ENCODE results near the gene SPOCD1. TPM values are rescaled to one million over a fixed set of nuclear protein-coding genes. Genes with fewer than 3 reads are reported as not detected.
"Not testable (repeated sequence)": the region's sequence is repeated elsewhere in the genome, so short reads cannot be mapped to it uniquely, and the experiment has no call there.

Gene SPOCD1
- total RNA-seq, 1 donor = 3.4 TPM

GRCh38 chr1:31837451-31838158 is 21.8 kb upstream of the SPOCD1 start:
- no peaks in the 10 kb centered on the region for H3K27me3 ChIP-seq (ENCODE audit: insufficient read depth, low read length)
- no peaks in the 10 kb centered on the region for H3K9me3 ChIP-seq (ENCODE audit: low read depth, low read length)
- H3K4me1 ChIP-seq (ENCODE audit: insufficient read depth, low read length) = peaks cover 5% of the 10 kb centered on the region
- no peak overlapping the region for H3K4me3 ChIP-seq (ENCODE audit: low read length)

- Histone ChIP-seq H3K9me3 (ENCODE audit: low read depth, low read length) (no peaks in the 10 kb centered on the region), H3K4me3 (ENCODE audit: low read length) (no peak overlapping the region), H3K4me1 (ENCODE audit: insufficient read depth, low read length) (peaks cover 5% of the 10 kb centered on the region), H3K27me3 (ENCODE audit: insufficient read depth, low read length) (no peaks in the 10 kb centered on the region)
These were observed 20.8 kb upstream of the SPOCD1 start for GRCh38 chr1:31836638-31837037.

DNA sequence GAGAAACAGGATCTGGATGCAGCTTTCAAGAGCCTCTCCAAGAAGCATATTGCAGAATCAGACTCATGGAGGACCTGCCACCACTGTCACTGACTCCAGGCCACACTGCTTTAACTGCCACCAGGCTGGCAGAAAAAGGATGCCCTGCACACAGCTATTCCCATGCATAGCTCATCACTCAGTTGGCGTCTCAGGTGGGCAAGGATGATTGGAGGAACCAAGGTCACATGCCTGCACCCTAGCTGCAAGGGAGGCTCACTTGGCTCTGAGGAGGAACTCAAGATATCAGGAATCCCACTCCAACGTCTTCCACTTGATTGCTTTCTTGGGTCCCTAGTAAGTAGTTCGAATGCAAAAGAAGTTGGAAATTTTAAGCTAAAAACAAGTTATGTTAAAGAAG is 19.6 kb upstream of the SPOCD1 start:
- Histone ChIP-seq H3K27me3 (ENCODE audit: insufficient read depth, low read length) (no peaks in the 10 kb centered on the region), H3K4me1 (ENCODE audit: insufficient read depth, low read length) (peaks cover 5% of the 10 kb centered on the region), H3K9me3 (ENCODE audit: low read depth, low read length) (no peaks in the 10 kb centered on the region), H3K4me3 (ENCODE audit: low read length) (no peak overlapping the region)

DNA sequence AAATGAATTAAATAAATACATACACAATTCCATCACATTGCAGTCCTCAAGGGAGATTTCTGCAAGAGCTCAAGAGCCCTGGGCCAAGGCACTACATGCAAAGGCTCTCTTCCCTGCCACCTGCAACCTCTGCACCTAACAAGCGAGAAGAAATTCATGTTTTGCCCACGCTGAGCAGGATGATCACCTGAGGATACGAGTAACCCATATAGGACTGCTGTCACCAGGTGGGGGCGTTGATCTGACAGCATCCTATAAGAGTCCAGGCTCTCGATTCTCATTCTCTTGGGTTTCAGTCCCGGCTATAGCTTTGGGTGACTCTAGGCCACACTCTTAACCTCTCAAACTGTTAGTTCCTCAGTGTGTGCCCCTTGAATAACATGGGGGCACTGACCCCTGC is 18.7 kb upstream of the SPOCD1 start:
- no peaks in the 10 kb centered on the region for H3K27me3 ChIP-seq (ENCODE audit: insufficient read depth, low read length)
- peaks cover 8% of the 10 kb centered on the region for H3K4me1 ChIP-seq (ENCODE audit: insufficient read depth, low read length)
- no peak overlapping the region for H3K4me3 ChIP-seq (ENCODE audit: low read length)
- H3K9me3 ChIP-seq (ENCODE audit: low read depth, low read length) = no peaks in the 10 kb centered on the region

- H3K9me3 ChIP-seq (ENCODE audit: low read depth, low read length) = no peaks in the 10 kb centered on the region
- H3K4me1 ChIP-seq (ENCODE audit: insufficient read depth, low read length) = peaks cover 31% of the 10 kb centered on the region
- H3K27me3 ChIP-seq (ENCODE audit: insufficient read depth, low read length) = no peaks in the 10 kb centered on the region
- H3K4me3 ChIP-seq (ENCODE audit: low read length) = no peak overlapping the region
These were observed 15.9 kb upstream of the SPOCD1 start for GRCh38 chr1:31831397-31832378.

- peaks cover 37% of the 10 kb centered on the region for H3K4me1 ChIP-seq (ENCODE audit: insufficient read depth, low read length)
- H3K9me3 ChIP-seq (ENCODE audit: low read depth, low read length) = no peaks in the 10 kb centered on the region
- no peaks in the 10 kb centered on the region for H3K27me3 ChIP-seq (ENCODE audit: insufficient read depth, low read length)
- no peak overlapping the region for H3K4me3 ChIP-seq (ENCODE audit: low read length)
These were observed 14.7 kb upstream of the SPOCD1 start for GRCh38 chr1:31830511-31830910.

- Histone ChIP-seq H3K4me3 (ENCODE audit: low read length) (no peak overlapping the region), H3K27me3 (ENCODE audit: insufficient read depth, low read length) (no peaks in the 10 kb centered on the region), H3K4me1 (ENCODE audit: insufficient read depth, low read length) (peaks cover 37% of the 10 kb centered on the region), H3K9me3 (ENCODE audit: low read depth, low read length) (no peaks in the 10 kb centered on the region)
These were observed 14.2 kb upstream of the SPOCD1 start for GRCh38 chr1:31830065-31830464.

DNA sequence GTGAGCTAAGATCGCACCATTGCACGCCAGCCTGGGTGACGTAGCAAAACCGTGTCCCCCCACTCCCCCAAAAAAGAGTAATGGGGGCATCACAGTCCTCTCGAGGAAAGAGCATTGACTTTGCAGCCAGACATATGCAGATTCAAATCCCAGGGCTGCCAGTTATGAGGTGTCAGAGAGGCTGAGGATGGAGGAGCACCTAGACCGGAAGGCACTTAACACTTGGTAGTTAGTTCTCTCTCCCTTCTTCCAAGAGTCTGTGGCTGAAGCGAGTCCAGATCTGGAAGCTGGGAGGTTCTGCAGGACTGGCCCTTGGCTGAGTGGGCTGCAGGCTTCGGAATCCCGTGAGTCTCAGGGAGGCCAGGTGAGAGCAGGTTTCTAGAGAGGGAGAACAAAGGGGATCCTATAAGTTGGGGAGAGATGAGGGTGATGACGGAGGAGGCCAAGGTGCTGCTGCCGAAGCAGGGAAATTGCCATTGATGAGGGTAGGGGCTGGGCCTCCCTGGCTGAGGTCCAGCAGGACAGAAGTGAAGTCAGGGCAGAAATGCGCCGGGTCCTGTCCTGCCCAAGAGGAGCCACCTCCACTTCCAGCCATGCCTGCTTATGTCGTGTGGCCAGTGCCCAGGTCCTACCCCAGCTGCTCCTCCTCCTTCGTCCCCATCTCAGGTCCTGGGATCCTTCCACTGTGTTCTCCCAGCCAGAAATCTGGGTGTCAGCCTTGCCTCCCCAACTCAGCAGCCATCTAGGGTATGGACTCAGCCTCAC is 13.3 kb upstream of the SPOCD1 start:
- peaks cover 37% of the 10 kb centered on the region for H3K4me1 ChIP-seq (ENCODE audit: insufficient read depth, low read length)
- no peak overlapping the region for H3K4me3 ChIP-seq (ENCODE audit: low read length)

GRCh38 chr1:31828341-31828740 is 12.5 kb upstream of the SPOCD1 start:
- no peak overlapping the region for H3K4me3 ChIP-seq (ENCODE audit: low read length)
- peaks cover 37% of the 10 kb centered on the region for H3K4me1 ChIP-seq (ENCODE audit: insufficient read depth, low read length)
- H3K9me3 ChIP-seq (ENCODE audit: low read depth, low read length) = no peaks in the 10 kb centered on the region
- H3K27me3 ChIP-seq (ENCODE audit: insufficient read depth, low read length) = no peaks in the 10 kb centered on the region

More for the DNA sequence above, 13.3 kb upstream of the SPOCD1 start:
- Histone ChIP-seq H3K9me3 (ENCODE audit: low read depth, low read length) (no peaks in the 10 kb centered on the region), H3K27me3 (ENCODE audit: insufficient read depth, low read length) (no peaks in the 10 kb centered on the region)

DNA sequence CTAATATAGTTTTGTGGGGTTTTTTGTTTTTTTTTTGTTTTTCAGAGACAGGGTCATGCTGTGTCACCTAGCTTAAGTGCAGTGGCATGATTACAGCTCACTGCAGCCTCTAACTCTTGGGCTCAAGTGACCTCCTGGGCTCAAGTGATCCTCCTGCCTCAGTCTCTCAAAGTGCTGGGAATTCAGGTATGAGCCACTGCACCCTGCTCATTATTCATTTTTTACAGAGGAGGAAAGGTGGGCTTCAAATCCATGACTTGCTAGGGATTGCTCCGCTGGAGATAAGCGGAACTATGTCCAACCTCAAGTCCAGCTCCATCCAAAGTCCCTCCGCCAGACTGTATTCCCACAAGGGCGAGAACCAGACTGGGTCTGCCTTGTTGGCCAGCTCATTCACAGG is 8.0 kb upstream of the SPOCD1 start:
- Histone ChIP-seq H3K4me3 (ENCODE audit: low read length) (no peak overlapping the region), H3K27me3 (ENCODE audit: insufficient read depth, low read length) (no peaks in the 10 kb centered on the region), H3K9me3 (ENCODE audit: low read depth, low read length) (no peaks in the 10 kb centered on the region), H3K4me1 (ENCODE audit: insufficient read depth, low read length) (peaks cover 27% of the 10 kb centered on the region)

DNA sequence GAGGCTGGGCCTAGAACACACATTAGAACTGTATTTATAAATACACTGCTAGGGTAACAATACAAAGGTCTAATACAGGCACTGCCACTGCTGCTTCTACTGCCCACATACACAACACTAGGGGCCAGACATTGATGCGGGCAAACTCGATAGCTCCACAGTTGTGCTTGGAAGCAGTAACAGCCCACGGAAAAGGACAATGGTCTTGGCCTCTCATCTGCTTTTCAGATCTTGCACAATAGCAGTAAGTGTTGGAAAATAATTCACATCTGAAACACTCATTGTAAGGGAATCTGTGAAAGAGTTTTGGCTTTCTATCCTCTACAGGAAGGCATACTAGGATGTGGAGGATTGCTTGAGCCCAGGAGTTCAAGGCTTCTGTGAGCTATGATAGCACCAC is 6.9 kb upstream of the SPOCD1 start:
- H3K4me1 ChIP-seq (ENCODE audit: insufficient read depth, low read length) = peaks cover 17% of the 10 kb centered on the region
- no peak overlapping the region for H3K4me3 ChIP-seq (ENCODE audit: low read length)
- H3K9me3 ChIP-seq (ENCODE audit: low read depth, low read length) = no peaks in the 10 kb centered on the region
- no peaks in the 10 kb centered on the region for H3K27me3 ChIP-seq (ENCODE audit: insufficient read depth, low read length)

GRCh38 chr1:31820196-31820595 is 4.4 kb upstream of the SPOCD1 start:
- not testable (repeated sequence) for H3K4me3 ChIP-seq (ENCODE audit: low read length); H3K4me1 ChIP-seq (ENCODE audit: insufficient read depth, low read length); H3K9me3 ChIP-seq (ENCODE audit: low read depth, low read length); H3K27me3 ChIP-seq (ENCODE audit: insufficient read depth, low read length)

- H3K9me3 ChIP-seq (ENCODE audit: low read depth, low read length) = no peaks in the 10 kb centered on the region
- H3K4me3 ChIP-seq (ENCODE audit: low read length) = no peak overlapping the region
- H3K27me3 ChIP-seq (ENCODE audit: insufficient read depth, low read length) = no peaks in the 10 kb centered on the region
- H3K4me1 ChIP-seq (ENCODE audit: insufficient read depth, low read length) = peaks cover 5% of the 10 kb centered on the region
These were observed 2.4 kb upstream of the SPOCD1 start for GRCh38 chr1:31818206-31818605.

DNA sequence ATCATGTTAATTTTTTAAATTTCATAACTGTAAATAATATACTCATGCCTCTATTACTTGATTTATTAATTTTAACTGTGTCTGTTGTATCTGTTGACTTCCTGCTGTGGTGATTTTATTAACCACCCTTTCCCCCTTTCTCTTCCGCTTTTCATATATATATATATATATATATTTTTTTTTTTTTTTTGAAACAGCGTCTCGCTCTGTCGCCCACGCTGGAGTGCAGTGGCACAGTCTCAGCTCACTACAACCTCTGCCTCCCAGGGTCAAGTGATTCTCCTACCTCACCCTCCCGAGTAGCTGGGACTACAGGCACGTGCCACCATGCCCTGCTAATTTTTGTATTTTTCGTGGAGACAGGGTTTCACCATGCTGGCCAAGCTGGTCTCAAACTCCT is 1.1 kb upstream of the SPOCD1 start:
- H3K9me3 ChIP-seq (ENCODE audit: low read depth, low read length); H3K27me3 ChIP-seq (ENCODE audit: insufficient read depth, low read length); H3K4me3 ChIP-seq (ENCODE audit: low read length); H3K4me1 ChIP-seq (ENCODE audit: insufficient read depth, low read length): not testable (repeated sequence)

DNA sequence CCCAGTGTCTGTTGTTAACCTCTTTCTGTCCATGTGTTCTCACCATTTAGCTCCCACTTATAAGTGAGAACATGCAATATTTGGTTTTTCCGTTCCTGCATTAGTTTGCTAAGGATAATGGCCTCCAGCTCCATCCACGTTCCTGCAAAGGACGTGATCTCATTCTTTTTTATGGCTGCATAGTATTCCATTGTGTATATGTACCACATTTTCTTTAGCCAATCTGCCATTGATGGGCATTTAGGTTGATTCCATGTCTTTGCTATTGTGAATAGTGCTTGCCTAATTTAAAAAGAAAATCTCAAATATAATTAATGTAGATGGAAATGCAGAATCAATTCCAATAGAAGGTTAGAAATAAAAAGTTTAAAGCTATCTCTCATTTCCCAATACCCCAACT is 679 bp upstream of the SPOCD1 start:
- not testable (repeated sequence) for H3K9me3 ChIP-seq (ENCODE audit: low read depth, low read length); H3K4me1 ChIP-seq (ENCODE audit: insufficient read depth, low read length); H3K27me3 ChIP-seq (ENCODE audit: insufficient read depth, low read length); H3K4me3 ChIP-seq (ENCODE audit: low read length)
